COLO668 (cell line): ENCODE results near the gene GYG1.

ENCODE experiments used
- DNase-seq: peaks from one replicate; lab custom pipeline; 2025; ENCODE audit not compliant: unreplicated experiment; lab: John Stamatoyannopoulos, UW

GYG1 gene

GRCh38 chr3:148991219-148992026 lies at the start of gene GYG1:
Gene GYG1 (plus strand): TSS chr3:148991540. CDS start chr3:148991641, 101 bp downstream.
- peak; percentile 86 for DNase-seq

DNA sequence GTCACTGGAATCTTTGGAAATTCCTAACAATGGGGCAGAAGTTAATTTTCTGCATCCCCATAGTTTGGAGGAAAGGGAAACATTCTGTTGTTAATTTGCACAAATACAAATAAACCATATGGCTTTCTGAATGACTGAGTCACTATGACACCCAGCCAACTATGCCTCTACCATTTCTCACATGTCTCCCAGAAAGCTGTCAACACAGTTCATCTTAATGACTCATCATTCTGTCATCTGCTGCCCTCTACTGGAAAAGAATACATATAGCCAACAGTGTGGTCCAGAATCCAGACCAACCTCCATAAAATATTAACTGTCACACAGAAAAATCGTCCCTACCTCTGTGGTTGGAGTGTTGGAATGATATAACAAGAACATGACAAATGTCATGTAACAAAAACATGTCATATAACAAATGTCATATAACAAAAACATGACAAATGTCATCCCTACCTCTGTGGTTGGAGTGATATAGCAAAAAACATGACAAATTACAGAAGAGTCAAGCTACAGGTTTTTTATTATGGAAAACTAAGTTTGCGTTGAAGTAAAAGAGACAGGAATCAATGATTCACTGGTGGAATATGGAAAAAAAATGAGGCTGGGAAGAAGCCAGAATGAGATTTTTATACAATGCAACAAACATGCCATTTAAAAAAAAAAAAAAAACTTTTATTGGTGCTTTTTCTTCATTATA lies 47.7 kb upstream of the GYG1 start:
- DNase-seq: peak; percentile 6

DNA sequence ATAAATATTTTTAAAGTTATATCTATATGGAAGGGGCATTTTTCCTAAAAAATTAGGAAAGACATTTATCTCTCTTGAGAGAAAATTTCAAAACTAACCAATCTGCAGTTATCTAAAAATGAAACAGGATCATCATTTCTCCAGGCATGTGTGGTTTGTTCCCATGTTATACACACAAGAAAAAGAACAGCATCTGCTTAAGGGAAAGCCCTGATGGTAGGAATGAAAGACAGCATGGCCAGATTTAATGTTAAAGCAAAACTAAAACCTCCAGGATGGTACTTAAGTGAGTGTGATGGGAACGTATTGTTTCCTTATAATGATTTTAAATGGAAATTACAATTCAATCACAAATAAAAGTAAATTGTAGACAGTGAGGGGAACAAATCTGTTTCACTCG lies 46.2 kb upstream of the GYG1 start:
- DNase-seq: no peak

- DNase-seq: no peak
These were observed 42.3 kb upstream of the GYG1 start for GRCh38 chr3:148948913-148949657.

DNA sequence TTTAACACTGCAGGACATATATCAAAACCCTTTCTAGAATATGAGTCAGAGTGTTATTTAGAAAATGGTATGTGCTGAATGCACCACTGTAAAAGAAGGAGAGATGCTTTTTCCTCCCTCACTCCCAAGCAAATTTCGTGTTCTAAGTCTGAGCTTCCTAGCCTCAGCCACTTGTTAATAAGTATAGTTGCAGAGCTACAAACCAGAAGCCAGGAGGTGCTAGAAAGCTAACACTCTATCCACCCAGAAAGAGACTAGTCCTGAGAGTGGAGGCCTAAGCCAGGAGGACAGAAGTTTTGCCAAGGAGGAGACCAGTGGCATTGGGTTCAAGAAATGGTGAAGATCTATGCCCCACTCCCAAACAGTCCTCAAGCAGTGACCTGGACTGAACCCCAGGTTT lies 40.5 kb upstream of the GYG1 start:
- no peak for DNase-seq

DNA sequence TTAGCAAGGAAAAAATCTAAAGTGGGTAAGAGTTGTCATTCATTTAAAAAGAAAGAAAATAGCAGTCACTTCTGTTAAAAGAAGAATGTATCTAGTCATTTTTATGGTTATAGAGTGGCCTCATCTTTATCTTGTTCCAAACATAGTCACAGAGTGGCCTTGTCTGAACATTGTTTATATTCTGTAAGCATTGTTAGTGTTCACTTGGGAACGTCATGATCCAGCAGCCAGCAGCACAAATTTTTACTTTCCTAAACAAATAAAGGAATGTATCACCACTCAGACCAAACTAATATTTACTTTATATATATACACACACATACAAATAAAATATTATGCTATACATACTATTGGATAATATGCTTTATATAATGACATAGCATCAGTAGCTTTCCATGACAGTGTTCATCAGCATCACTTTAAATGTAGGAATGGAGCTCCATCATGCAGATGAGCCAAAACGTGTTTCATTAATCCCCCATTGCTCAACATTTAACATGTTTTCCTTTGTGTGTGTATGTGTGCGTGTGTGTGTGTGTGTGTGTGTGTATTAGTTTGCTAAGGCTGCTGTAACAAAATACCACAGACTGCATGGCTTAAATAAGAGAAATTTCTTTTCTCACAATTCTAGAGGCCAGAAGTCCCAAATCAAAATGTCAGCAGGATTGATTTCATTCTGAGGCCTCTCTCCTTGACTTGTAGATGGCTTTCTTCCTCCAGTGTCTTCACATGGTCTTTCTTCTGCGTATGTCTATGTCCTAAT lies 39.6 kb upstream of the GYG1 start:
- no peak for DNase-seq

- no peak for DNase-seq
These were observed 38.2 kb upstream of the GYG1 start for GRCh38 chr3:148953094-148953493.

DNA sequence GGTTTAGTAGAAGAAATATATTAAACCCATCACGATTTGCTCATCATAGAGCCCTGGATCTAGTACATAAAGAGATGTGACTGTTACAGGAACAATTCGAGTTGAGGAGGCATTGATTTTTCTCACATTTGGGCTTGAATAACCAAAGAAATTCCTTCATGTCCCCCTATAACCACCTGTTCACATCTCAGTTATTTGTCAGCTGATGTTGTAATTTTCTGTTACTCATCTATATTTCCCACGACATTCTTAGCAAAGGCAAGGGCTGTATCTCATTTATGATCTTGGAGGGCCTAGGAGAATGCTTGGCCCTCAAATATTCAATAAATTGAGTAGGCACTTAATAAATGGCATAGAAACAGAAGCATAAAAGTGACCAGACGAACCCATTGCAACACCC lies 36.4 kb upstream of the GYG1 start:
- DNase-seq: no peak

DNA sequence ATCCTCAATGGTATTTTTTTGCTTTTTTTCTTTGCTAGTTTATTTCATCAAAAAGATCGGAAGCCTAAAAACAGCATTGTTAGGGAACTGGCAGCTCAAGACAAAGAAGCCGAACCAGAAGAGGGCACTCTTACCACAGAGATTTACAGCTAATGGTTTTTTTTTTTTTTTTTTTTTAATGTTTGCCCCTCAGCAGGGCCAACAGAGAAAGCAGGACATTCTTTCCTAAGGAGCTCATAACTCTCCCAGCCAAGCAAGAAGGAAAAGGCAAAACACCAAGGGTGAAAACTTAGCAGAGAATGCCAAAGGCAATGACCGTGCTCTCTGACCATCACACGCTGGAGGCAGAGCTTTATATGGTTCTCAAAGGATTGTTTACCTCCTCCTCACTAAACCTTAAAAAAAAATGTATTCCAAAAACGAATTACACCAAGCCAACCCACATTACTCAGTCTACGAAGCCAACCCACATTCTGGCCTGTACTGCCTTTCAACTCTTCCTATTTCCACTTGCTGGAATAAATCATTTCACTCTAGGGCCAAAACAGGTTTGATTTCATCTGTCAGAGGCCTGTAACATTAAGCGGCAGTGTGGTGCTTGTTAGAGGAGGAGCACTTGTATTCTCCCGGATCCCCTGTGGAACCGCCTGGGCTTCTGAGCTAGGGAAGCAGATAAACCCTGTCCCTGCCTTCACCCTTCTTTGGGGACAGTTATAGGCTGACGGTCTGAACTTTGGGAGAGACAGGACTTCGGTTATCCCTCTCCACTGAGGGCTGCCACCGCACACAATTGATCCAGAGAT lies 35.6 kb upstream of the GYG1 start:
- DNase-seq: peak; percentile 4

DNA sequence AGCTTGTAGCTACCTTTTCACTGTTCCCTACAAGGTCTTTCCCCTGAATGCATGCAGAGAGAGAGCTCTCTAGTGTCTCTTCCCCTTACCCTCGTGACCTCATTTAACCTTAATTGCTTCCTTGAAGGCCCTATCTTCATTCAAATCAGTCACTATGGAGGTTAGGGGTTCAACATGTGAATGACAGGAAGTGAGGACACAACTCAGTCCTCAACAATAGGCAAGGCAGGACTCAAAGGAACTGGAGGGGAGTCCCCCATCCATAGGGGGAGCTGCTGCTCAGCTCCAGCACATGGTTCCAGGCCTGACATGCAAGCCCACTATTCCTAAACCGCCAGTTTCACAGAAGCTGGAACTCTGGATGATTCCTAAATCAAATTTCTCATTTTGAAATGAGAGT lies 33.8 kb upstream of the GYG1 start:
- peak; percentile 1 for DNase-seq

GRCh38 chr3:148958696-148959095 lies 32.6 kb upstream of the GYG1 start:
- DNase-seq: no peak

GRCh38 chr3:148962513-148962912 lies 28.8 kb upstream of the GYG1 start:
- no peak for DNase-seq

- no peak for DNase-seq
These were observed 26.5 kb upstream of the GYG1 start for GRCh38 chr3:148964809-148965208.

DNA sequence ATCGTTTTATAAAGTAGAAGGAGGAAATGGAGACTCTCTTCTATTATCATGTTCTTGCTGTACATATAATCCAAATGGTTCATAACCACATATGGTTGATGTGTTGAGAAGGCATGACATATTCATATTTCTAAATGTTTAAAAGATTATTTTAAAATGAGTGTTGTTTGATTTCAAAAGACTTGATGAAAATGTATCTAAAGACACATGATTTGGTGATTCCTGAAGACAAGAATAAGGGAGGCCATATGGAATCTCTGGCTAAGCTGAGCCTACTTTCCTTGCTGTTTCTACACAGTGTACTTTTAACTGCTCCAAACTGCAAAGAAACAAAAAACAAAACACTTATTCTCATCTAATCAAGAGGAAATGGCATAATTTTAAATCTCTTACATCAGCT lies 23.0 kb upstream of the GYG1 start:
- DNase-seq: no peak

- no peak for DNase-seq
These were observed 21.1 kb upstream of the GYG1 start for GRCh38 chr3:148970271-148970670.

- no peak for DNase-seq
These were observed 19.8 kb upstream of the GYG1 start for GRCh38 chr3:148971401-148972163.

DNA sequence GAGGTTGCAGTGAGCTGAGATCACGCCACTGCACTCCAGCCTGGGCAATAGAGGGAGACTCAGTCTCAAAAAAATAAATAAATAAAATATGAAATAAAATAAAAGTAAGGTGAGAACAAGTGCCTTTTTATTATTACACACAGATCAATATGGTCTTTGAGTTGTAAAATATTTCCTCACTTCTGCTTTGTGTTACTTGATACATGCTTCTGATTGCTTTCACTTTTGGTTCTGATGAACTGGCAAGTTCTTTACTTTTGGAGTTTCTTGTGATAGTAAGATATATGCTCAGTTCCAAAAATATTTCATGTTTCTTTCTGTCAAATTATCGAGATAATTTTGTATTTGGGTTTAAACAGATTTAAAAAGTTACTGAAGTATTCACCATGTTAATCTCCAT lies 16.6 kb upstream of the GYG1 start:
- DNase-seq: no peak

DNA sequence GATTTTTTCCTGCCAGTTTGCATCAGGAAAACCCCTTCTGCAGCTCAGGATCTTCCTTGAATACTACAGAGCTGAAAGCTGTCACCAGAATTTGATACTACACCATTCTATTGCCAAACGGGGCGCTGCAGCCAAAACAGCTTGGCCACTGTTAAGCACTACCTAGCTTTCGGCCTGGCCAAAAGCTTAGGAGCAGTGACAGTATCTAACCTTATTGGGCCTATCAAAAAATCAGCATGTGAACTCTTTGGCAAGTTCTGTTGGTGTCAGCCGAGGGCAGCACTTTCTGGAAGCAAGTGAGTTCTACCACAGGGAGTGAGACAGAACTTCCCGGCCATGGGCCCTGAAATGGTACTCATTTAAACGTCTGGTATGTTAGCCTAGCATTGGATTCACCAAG lies 16.1 kb upstream of the GYG1 start:
- DNase-seq: no peak

DNA sequence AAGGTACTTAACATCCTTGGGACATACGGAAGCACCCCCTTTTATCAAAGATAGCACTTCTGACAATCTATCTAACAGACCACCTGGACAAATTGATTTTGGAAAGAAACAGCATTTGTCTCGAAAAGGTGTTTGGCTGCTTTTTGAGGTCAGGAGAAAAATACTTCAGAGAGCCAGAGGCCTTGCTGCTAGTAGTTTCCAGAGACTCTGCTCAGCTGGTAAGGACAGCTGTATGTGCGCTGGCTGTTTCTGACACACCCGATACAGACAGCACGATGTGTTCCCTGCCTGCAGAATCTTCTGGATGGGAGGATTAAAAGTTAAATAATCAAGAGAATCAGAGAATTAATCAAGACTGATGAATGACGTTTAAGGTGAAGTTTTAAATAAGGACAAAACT lies 15.6 kb upstream of the GYG1 start:
- DNase-seq: no peak

DNA sequence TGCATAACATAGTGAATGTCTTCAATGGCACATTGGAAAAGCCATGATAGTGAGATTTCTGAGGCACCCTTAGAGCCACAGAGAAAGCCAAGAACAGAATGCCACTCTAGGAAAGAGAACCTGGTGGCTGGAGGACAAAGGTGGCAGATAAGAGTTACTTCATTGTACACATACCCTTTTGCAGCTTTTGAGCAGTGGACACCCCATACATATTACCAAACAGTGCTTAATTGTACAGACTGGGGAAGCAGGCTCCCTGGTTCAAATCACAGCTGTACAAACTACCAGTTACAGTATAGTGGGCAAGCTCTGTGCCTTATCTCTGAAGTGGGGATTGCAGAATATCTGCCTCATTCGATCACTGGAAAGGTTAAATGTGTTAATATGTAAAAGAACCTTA lies 10.1 kb upstream of the GYG1 start:
- DNase-seq: no peak
